NOMO-1 treated with dmso at 0.1 percent for 144 hours (cell line): ENCODE results near the gene TREH.

Experiments
- DNase-seq: peaks from one replicate; lab custom pipeline; 2025; ENCODE audit not compliant: unreplicated experiment; lab: John Stamatoyannopoulos, UW

The TREH gene

DNA sequence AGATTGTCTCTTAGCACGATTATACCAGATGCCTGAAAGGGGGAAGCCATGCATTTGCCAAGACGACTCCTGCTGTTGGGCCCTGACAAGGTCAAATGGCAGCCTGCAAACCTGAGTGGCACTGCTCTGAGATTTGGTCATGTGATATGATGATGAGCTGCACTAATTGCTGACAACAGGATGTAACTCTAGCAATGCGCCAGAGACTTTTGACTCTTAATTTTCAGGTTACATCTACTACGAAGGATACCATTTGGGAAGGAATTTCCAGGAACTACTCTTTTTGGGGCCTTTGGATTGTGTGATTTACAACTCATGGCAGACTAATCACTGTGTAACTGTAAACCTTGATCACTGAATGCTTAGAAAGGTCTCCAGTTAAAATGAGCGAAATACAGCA, 13.1 kb downstream of the TREH start:
- DNase-seq: no peak

DNA sequence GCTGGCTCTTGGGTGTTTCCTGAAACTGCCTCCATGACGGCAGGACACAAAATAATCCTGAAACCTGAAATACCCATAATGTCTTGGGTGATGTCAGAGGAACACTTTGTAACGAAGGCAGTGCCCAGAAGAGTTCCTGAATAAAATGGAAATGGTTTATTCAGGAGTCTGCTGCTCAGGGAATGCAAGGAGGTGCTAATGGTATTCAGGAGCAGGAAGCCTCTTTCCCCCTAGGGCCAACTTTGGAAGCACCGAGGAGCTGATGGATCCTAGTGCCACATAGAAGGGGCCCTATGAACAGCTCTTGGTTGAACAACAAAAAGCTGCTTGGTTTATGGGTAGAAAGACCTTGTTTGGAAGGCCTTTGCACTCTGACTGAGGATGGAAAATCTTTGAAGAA, 15.5 kb downstream of the TREH start:
- DNase-seq: no peak

DNA sequence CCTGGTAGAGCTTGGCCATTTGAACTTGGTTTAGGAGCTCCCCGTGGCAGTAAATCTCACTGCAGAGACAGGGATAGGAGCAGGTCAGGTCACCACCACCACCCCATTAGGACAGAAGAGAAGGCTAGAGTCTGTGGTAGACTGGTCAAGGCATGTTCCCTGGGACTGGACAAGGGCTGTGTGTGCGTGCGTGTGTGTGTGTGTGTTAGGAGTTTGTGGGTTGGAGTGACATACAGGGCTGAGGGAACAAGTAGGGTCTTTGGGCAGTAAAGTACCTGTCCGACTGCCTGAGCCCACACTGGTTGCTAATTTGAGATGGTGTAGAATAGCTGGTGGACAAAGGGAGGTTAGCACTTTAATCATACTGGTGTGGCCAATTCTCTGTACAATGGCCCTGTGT, 16.1 kb downstream of the TREH start:
- no peak for DNase-seq

DNA sequence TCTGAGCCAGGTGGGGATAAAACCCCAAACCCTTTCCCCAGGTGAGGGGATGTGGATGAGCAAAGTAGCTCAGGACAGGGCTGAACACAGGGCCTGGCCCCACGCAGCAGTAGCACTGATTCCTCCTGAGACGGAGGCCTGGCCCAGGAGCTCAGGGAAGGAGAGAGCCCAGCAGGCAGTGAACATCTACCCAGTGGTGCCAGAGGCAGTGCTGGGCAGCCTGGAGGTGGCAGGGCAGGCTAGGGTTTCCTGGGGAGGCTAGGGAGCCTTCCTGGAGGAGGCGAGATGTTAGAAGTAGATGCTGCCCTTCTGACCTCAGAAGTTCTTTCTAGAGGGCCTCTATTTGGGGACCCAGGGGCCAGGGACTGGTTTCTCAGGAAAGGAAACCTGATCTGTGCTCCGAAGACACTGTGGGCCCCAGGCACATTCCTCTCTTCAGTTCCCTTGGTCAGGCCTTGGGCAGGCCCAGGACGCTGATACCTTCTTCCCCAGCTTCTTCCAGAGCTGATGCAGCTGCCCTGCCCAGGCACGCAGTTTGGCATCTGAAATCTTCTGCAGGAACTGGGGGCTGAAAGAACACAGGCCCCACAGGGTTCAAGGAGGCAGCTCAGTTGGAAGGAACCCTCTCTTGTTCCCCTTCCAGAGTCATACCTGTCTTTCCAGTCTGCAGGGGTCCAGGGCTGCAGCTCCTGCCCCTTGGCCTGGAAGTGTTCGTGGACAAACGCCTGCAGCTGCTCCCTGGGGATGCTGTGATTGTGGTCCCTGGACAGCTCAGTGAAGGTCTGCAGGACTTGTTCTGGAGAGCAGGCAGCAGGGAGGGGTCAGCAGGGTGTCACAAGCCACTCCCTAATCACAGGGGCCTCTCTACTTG, 16.8 kb downstream of the TREH start:
- no peak for DNase-seq

DNA sequence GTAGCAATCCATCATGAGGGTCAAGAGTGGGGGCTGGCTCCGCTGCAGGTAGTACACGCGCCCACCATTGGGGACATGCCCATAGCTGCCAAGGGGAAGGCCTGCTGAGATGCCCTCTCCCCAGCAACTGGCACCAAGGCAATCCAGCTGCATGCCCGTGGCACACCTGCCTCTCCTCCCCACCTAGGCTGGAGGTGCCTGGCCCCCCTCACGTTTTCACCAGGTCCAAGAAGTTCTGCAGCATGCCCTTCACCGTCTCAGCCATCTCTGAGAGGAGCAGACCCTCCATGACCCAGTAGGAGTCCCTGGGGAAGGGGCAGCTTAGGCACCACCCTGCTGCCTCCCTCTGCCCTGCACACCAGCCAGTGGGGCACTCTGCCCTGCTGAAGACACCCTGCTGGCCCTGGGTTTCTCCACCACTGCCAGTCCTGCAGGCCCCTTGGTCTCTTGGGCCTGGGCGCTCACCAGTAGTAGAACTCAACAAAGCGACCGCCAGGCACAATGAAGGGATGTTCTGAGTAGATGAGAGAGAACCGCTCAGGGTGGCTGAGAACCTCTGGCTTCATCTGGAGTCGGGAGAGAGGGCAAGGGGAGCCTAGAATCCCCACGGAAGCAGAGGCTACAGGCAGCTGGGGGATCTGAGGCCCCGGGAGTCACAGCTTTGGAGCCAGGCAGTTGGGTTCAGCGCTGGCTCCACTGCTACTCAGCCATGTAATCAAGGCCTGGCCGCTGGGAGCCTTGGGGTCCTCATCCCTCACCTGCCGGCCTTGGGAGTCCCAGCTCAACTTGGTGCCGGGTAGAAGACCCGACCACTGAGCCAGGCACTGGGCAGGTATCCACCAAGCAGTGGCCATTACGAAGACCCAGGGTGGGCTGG, 17.8 kb downstream of the TREH start:
- DNase-seq: no peak

DNA sequence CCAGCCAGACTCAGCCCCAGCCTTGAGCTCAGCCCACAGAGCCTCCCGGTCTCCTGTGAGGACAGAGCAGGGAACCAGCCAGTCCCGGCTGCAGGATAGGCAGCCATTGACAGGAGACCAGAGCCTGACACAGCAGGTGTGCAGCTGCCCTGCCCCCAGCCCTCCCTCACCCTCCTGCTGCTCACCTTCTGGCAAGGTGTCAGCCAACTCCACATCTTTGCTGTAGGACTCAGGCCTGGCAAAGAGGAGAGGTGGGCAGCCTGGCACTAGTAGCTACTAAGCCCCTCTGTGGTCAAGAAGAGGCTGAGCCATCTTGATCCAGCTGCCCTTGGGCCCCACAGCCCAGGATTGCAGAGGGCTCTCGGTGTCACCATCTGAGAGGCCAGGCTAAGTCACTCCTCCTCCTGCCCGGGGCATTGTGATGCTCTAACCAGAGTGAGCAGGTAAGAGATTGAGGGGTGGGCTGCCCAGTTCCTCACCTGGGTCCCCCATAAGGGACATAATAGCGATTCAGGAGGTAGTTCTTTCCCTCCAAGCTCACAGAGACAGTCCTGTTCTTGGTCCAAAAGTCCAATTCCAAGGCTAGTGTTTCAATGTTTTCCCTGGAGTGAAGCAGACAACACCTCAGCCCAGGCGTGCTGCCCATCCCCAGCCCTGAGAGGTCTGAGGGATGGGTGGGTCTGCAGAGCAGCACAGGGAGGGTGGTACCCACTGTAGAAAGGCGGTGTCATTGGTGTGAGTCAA, 18.6 kb downstream of the TREH start:
- DNase-seq: no peak

DNA sequence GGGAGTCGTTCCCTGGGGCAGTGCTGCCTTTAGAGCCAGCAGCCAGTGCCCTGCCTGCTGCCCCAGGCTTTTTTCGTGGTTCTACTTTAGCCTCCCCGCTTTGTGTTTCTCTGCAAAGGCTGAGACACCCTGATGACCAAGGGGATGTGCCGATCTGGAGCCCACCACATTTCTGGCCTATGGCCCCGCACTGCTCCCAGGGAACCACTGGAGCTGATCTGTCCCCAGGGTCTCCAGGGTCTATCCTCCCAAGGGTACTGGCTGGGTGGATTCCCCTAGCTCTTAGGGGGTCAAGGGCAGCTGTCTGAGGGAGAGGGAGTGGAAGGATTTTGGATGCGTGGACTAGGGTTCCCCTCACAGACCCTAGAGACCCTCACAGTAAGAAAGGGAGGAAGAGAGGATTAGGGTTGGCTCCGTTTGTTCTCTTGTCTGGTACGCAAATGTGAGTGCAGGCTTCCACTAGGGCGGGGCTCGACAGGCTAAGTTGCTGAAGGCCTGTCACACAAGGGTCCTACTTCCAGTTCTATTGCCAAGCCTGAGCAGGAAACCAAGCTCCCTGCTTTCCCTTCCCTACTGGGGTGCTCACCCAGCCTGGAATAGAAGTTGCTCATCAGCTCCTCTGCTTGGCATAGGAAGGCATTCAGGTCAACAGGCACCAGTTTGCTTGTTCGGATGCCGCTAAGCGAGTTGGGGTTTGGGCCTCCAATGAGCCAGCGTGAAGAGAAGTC, 19.3 kb downstream of the TREH start:
- DNase-seq: no peak

DNA sequence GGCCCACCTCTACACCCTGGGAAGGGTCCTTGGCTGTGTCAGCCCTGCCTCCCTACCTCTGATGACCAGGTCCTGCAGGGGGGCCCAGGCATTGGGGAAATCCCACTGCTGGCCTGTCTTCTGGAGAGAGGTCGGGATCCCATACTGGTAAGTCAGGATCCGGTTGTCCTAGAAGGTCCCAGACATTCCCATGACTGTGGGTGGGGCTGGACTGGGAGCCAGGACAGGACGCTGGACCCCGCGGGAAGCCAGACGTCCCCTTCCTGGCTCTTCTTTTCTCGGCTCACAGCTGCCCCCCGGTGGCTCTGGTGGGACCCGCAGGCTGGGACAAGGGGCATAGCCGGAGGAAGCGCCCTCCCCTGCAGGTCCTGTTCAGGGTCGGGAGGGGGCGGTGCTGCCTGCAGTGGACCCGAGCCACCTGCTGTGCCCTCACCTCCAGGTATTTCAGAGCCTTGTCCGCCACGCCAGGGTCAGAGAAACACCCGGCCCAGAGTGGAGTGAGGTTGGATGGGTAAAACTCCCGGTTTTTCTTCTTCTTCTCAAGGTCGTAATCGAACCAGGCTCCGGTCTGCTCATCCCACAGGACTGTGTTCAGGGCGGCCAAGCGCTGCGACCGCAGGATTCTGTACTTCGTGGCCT, 20.0 kb downstream of the TREH start:
- peak; percentile 83 for DNase-seq

DNA sequence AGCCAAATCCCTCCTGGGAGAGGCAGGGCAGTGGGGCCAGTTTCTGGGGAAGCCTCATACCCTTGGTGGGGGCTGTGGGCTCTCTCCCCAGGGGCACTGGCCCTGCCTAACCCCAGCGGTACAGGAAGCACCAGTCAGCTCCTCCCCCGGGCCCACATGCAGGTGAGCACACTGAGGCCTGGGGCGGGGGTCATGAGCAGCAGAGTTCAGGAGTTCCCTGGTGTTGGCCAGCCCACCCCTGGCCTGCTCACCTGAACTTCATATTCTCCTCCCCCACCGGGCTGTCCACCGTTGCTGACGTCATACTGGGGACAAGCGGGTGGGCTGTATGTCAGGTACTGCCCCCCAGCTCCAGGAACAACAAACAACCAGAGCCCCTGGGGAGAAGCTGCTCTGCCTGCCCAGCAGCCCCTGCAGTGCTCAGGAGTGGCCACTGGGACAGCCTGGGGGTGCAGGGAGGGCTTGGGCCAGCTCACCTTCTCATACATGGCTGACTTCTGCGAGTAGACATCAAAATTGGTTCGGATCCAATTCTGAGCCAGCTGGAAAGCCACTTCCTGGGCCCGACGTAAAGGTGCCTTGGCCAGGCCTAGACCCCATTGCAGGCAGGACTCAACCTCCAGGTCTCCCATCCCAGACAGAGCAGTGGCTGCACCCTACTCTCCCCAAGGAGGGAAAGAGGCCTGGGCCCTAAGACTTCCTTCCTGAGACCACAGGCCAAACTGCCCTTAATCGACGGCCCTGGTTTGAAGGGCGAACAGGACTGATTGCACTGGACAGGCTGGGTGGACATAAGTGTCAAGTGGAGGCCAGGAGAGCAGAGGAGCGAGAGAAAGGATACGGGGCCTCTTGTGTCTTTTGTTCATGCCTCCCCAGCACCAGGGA, 20.8 kb downstream of the TREH start:
- no peak for DNase-seq

DNA sequence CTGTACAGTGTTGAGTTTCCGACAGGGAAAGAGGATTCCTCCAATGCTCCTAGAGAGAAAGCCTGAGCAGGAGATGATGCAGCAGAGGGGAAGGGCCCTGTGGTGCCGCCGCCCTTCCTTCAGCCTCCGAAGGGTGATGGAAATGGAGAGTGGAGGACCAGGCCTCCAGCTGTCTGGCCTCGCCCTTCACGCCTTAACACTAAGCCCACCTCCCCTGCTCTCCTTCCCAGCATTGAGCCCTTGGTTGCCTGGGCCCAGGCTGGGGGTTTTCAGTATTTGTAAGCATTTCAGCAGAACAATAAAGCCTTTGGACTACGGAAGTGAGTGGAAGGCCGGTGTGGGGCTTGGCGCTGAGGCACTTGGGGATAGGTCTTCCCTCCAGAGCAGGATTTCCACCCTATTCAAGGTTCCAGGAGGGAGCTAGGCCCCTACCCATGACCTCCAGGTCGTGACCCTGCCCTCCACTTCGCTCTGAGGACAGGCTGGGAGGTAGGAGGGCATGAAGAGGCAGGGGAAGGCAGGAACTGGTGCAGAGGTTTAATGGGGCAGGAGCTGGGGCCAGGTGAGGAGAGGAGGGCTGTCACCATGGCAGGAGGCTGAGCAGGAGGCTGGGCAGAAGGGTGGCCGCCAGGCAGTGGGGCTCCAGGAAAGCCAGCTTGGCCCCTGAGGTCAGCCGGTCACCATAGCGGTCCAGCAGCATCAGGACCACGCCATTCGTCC, 21.6 kb downstream of the TREH start:
- no peak for DNase-seq

DNA sequence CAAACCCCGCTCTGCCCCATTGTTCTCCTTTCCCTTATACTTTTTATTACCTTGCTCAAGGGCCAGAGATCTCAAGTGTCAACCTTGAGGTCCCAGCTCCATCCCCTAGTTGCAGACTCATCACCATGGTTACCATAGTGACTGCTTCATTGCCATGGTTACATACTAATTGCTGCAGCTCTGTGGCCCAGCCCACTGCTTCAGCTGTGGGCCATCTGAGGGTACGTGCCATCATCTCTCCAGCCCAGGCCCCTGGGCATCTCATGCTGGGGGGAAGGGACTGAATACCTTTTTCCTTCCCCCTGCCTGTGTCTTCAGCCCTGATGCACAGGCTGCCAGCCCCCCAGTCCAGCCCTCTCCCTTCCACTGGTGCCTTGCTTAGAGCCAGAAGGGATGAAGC, 22.2 kb downstream of the TREH start:
- DNase-seq: no peak

DNA sequence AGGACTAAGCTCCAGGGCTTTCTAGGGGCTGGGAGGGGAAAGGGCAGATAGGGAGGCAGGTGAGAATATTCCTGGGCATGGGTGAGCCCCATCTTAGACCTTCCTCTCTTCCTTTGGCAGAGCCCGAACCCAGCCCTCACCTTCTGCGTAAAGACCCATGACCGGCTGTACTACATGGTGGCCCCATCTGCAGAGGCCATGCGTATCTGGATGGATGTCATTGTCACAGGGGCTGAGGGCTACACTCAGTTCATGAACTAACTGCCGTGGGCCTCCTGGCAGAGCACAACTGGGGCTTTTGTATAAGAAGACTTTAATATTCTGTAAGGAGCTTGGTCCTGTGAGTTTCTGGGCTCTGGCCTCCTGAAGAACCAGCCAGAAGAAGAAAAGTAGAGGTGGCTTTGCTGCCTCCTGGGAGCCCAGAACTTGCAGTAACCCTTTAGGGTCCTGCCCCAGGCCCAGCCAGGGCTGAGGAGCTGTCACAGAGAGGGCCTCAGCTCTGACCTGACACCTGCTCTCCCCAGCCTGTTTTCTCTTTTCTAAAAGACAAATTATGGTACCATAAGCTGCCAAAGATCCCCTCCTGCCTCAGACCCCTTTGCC, 22.8 kb downstream of the TREH start:
- no peak for DNase-seq

DNA sequence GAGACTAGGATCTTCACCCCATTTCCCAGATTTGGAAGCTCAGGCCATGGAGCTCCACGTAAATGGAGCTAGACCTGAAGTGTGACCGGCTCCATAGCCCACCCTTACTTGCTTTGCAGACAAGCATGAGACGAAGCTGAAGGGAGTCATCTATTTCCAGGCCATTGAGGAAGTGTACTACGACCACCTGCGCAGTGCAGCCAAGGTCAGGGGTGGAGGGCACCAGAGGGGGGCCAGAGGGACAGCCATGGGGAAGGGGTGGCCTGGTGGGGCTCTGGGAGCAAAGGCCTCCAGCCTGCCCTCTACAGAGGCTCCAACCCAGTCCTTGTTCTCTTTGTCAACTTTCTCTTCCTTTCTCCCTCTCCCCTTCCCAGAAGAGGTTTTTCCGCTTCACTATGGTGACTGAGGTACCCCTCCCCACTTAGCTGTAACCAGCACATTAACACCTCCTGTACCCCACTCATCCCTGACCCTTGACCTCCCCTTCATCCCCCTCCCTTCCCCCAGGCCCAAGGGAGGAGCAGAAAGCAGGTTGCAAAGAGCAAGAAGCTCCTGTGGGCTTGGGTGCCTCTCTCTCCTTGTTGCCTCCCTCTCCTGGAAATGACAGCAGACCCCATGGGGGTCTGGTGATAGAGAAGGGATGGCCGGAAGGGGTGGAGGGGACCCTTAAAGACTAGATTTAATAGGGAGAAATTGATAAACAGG, 23.8 kb downstream of the TREH start:
- DNase-seq: no peak

DNA sequence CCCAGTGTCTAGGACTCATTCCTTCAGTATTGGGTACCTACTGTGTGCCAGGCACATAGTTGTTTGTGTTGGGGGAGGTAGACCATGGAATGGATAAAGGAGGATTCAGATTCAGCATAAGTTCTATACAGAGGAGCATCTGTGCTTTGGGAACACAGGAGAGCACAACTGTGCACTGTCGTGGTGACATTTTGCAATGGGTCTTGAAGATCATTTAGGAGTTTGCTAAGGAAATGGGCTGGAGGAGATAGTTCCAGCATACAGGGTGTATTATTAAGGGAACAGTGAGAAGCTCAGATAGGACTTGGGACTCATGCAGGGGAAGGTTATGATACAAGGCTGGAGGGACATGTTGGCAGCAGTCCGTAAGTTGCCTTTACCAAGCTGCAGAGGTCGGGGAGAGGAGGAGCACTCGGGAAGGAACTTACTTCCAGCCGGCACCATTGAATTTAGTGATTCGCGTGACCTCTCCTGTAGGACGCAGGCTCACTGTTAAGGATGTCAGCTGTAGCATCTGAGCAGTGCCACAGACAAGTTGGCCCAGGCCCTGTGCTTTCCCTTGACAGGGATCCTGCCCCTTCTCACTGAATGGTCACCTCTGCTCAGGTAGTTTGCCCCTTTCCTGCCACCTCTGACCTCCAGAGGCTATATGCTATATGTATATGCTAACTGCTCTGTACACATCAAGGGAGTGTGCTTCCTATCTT, 25.6 kb downstream of the TREH start:
- no peak for DNase-seq

DNA sequence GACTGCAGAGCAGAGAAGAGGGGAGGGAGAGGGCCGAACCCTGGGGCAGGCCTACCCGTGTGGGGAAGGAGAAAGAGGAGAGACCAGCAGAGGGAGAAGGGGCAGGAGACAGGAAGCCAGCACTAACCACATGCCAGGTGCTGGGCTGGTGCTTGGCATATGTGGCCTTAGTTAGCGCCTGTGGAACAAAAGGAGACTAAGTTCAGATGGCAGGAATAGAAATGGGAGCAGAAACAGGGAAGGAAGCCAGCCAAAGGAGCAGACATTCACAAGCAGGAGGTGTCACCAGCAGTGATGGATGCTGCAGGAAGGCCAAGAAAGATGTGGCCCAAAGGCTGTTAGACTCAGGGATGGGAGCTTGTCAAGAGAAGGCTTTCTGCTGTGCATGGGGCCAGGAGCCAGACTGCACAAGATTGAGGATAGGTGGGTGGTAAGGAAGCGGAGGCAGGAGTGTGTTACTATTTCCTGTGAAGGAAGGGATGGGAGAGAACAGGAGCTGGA, 26.7 kb downstream of the TREH start:
- DNase-seq: no peak

DNA sequence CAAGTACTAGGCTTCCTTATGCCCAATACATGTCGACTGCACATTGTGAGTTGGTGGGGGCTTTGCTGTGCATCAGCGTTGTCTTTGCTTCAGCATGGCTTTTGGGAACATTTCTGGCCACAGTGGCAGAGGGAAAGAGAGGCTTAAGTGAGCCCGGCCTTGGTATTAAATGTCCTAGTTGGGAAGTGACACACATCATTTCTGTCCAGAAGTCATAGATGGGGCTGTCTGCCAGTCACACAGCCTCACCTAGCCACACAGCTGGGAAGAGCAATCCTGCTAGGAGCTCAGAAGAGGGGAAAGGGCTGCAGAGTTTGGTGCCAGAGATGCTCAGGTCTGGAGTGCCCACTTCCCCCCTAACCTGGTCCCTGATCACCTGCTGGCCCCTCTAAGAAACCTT, 27.6 kb downstream of the TREH start:
- DNase-seq: no peak

DNA sequence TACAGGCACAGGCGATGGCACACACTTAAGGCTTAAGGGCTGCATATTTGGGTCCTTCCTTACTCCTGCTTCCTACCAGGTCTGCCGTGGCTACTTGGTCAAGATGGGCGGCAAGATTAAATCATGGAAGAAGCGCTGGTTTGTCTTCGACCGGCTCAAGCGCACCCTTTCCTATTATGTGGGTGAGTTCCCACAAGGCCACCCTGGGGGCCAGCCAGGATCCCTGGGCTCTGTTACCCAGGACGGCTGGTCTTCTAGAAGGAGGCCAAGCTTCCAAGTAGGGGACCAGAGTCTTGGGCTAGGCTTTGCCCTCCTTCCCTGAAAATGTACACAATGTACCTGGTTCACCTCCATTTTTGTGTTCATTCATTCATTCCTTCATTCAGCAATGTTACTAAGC, 29.1 kb downstream of the TREH start:
- no peak for DNase-seq
